NOMO-1 treated with dmso at 0.1 percent for 144 hours (cell line): Measurements from ENCODE around the gene TBX1.
A peak's percentile ranks its signal among the peaks of the same experiment; 100 is the strongest.
"Not testable (repeated sequence)": the region's sequence is repeated elsewhere in the genome, so short reads cannot be mapped to it uniquely, and the experiment has no call there.

Experiments
- DNase-seq: peaks from one replicate; lab custom pipeline; 2025; ENCODE audit not compliant: unreplicated experiment; lab: John Stamatoyannopoulos, UW

TBX1 gene

DNA sequence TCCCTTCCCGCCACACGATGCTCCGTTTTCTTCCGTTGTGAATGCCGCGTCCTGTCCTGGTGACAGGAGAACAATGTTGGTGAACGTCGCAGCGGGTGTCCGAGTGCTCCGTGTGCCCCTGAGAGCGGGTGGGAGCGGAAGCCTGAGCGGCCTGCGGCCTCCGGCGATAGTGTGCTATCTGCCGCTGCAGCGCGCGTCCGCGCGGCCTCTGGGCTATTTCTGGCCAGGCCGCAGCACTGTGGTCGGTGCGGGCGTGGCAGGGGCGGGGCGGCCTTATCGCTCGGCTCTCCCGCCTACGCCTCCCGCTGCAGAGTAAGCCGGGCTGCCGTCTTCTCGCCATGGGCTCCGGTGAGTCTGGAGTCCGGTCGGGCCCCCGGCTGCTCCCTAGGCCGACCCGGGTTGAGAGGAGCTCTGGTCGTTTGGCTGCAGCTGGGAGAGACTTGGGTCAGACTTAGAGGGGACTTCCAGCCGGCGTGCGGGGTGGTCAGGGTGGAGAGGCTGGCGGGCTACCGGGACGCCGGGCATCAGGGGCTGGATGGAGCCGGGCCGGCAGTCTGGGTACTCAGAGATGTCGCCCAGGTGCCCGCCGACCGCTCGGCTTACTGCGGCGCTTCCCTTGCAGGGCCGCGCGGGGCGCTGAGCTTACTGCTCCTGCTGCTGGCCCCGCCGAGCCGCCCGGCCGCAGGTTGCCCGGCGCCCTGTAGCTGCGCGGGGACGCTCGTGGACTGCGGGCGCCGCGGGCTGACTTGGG lies 37.2 kb upstream of the TBX1 start, which contains the start of gene GP1BB:
Gene GP1BB (plus strand): TSS at position 308 of the 751 bp plus-strand sequence. CDS start 31 bp downstream, at position 339.
- peak; percentile 30 for DNase-seq

DNA sequence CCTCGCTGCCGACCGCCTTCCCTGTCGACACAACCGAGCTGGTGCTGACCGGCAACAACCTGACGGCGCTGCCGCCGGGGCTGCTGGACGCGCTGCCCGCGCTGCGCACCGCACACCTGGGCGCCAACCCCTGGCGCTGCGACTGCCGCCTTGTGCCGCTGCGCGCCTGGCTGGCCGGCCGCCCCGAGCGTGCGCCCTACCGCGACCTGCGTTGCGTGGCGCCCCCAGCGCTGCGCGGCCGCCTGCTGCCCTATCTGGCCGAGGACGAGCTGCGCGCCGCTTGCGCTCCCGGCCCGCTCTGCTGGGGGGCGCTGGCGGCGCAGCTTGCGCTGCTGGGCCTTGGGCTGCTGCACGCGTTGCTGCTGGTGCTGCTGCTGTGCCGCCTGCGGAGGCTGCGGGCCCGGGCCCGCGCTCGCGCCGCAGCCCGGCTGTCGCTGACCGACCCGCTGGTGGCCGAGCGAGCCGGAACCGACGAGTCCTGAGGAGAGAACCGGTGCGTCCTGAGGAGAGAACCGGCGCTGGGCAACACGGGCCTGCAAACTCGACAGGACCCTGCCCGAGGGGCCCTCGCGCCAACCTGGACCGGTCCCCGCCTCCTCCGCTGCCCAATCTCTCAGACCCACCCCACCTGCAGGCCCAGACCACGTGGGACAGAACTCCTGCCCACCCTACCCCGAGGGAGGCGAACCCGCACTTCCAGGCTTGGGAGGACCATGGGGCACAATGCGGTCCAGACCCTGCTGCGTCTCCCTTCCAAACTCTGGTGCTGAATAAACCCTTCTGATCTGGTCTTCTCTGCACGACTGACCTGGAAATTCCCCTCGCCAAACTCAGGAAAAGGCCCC lies 36.4 kb upstream of the TBX1 start:
- no peak for DNase-seq

DNA sequence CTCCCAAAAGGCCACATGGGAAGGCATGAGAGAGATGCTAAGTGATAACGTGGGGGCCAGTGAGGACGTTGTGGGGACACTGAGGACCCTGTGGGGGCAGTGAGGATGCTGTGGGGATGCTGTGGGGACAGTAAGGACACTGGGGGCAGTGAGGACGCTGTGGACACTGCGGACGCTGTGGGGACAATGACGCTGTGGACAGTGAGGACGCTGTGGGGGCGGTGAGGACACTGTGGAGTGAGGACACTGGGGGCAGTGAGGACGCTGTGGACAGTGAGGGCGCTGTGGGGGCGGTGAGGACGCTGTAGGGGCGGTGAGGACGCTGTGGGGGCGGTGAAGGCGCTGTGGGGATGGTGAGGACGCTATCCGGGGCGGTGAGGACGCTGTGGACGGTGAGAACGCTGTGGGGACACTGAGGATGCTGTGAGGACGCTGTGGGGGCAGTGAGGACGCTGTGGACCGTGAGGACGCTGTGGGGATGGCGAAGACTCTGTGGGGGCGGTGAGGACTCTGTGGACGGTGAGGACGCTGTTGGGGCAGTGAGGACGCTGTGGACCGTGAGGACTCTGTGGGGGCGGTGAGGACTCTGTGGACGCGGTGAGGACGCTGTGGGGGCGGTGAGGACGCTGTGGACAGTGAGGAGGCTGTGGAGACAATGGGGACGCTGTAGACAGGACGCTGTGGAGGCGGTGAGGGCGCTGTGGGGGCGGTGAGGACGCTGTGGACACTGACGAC lies 35.5 kb upstream of the TBX1 start:
- no peak for DNase-seq

DNA sequence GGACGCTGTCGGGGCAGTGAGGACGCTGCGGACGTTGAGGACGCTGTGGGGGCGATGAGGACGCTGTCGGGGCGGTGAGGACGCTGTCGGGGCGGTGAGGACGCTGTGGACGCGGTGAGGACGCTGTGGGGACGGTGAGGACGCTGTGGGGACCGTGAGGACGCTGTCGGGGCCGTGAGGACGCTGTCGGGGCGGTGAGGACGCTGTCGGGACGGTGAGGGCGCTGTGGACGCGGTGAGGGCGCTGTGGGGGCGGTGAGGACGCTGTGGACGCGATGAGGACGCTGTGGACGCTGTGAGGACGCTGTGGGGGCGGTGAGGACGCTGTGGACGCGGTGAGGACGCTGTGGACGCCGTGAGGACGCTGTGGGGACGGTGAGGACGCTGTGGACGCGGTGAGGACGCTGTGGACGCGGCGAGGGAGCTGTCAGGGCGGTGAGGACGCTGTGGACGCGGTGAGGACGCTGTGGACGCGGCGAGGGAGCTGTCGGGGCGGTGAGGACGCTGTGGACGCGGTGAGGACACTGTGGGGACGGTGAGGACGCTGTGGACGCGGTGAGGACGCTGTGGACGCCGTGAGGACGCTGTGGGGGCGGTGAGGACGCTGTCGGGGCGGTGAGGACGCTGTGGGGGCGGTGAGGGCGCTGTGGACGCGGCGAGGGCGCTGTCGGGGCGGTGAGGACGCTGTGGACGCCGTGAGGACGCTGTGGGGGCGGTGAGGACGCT lies 34.4 kb upstream of the TBX1 start:
- not testable (repeated sequence) for DNase-seq

DNA sequence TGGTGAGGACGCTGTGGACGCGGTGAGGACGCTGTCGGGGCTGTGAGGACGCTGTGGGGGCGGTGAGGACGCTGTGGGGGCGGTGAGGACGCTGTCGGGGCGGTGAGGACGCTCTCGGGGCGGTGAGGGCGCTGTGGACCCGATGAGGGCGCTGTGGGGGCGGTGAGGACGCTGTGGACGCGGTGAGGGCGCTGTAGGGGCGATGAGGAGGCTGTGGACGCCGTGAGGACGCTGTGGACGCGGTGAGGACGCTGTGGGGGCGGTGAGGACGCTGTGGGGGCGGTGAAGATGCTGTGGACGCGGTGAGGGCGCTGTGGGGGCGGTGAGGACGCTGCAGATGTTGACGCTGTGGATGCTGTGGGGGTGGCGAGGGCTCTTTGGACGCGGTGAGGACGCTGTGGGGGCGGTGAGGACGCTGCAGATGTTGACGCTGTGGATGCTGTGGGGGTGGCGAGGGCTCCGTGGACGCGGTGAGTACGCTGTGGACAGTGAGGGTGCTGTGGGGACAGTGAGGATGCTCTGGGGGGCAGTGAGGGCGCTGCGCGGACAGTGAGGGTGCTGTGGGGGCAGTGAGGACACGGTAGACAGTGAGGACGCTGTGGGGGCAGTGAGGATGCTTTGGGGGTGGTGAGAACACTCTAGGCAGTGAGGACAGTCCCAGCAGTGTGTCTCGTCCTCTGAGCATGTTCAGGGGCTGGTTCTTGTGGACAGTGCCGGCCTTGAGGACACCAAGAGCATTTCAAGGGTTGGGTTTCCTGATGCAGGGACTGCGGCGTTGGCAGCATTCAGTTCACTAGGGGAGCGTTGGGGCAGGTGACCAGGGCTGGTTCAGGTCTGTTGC lies 33.0 kb upstream of the TBX1 start:
- no peak for DNase-seq

DNA sequence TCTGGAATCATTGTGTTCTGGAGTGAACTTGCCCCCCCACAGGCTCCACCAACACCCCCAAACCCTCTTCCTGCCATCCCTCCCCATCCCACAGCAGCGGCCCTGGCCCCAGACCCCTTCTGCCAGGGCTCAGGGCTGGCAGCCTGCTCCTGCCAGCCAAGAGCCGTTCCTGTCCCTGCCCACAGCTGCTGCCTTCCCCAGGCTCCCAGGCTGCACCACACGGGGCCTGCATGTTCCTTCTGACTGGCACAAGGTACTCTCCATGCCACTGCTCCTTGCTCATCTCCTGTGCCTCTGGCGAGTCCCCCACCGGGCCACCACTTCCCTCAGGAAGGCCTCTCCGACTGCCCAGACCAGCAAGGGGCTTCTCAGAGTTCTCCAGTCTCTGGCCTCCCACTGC lies 32.3 kb upstream of the TBX1 start:
- no peak for DNase-seq

DNA sequence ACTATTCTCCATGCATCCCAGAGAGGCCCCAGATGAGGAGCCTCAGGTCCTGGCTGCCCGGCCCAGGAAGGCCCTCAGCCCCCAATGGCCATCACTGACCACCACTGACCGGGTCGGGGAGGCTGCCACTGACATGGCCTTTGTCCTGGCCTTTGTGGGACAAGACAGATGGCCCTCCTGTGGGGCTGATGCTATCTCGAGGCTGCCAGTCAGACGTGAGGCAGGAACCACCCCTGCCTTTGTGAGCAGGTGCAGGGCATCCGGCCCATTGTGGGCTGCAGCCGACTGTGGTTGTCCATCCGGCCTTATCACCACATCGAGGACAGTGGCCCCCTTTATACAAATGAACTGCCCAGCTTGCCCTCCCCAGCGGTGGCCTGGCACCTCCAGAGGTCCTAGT lies 31.7 kb upstream of the TBX1 start:
- no peak for DNase-seq

DNA sequence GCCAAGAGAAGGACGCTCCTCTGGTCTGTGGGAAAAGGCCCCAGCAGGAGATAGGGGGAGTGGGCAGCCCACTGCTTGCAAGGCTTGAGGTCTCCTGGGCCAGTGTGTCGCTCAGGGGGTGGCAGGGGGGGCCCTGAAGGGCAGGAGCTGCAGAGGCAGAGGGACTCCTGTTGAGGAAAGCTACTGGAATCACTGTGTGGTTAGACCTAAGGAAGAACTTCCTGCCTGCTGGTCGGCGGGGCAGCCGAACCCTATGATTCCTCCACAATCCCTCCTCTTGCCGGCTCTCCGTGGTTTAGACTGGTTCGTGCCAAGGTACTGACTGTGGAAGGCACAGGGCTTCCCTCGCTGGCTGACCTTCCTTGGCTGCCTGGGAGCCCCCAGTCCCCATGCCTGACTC lies 31.1 kb upstream of the TBX1 start:
- no peak for DNase-seq

DNA sequence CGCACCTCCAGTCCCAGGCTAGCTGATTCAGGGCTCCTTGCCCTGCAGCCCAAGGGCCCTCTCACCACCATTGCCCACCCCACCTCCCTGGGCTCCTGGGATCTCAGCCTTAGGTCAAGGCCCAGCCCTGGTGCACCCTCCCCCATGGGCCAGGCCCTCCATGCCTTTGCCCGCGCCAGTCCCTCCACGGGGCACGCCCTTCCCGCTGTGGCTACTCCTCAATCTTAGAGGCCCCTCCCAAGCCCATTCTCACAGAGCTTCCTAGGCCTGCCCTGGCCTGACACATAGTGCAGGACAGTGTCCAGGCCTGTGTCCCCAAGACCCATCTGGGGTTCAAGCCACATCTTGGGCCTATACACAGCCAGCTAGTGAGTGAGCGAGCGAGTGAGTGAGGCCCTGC lies 30.4 kb upstream of the TBX1 start:
- DNase-seq, result no peak

DNA sequence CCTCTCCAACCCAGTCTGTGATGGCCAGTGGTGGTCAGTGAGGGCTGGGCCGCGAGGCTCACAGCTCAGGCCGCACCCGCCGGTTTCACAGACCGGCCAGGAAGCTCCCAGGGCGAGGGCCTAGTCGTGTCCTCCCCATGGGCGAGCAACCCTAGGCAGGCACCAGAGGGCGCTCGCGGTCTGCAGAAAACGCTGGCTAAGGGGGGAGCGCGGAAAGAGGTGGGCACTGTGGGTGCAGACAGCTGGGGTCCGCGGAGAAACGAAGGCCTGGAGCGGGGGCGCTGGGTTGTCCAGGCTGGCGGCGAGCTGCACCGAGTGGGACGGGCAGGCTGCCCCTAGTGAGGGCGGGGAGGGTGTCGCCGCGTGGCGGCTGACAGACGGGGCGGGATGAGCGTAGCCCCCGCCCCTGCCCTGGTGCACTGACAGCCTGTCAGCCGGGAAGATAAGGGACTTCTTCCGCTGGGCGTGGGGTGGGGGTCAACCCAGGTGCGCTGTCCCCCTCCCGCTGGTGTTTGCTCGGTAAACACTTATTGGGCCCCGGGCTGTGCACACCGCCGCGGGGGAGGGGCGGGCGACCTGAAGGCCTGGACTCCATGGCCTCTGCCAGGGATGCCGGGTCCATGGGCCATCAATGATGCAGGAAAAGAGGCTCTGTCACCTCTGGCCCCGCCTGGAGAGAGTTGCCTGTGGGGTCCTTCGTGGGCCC lies 29.8 kb upstream of the TBX1 start:
- peak; percentile 50 for DNase-seq

DNA sequence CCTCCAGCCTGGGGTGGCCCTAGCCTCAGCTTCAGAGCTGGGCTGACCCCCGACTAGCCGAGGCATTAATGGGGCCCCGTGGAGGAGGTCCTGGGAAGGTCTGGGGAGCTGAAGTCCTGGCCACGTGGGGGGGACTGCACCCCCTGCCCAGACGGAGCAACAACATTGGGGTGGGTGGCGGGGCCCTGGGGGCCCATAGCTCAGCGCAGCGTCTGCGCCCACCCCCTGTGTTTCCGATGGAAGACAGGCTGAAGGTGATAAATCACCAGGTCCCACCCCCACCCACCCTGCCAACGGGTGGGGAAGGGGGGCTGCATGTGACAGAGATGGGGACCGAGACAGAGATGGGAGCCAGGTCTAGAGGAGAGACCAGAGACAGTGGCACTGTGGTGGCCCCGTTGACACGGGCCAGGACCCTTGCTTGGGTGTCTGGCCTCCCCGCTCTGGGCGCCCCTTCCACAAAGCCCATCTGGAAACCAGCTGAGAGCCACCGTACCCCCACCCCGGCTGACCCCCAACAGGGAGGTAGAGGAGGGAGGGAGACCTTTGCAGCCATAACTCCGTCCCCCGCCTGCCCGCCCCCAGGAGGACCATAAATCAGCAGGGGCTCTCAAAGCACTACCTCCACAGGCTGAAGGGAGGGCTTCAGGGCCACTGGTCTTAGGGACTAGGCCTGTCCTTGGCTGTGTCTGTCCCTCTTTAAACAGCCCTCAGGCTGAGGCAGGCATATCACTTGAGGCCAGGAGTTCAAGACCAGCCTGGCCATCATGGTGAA lies 29.0 kb upstream of the TBX1 start:
- DNase-seq, result no peak

DNA sequence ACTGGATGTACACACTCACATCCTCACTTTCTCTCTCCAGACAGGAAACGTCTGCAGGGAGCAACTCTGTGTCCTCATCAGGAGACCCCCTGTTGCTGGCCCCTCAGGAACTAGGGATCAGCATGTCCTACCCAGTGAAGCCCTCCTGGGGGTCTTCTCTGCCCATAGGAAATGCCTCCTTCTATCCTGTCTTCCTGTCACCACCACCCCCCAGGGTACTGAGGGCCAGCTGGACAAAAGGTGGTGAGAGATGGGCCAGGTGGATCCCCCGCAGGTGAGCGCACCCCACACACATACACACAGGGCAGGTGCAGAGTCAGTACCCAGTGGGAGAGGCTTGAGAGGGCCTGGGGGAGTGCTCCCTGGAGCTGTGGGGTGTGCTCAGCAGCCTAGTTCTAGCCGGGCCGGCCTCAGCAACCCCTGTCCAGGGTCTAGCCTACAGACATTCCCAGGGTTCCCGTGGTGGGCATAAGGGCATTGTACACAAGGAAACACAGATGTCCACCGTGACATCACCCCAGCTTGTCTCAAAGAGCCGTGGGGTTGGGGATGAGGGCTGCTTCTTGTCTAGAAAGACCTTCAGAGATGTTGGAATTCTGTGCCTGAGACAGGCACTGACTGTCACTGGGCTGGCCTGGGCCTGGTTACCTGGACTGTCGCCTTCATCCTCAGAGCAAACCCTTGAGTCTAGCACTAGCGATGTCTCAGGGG lies 28.0 kb upstream of the TBX1 start:
- no peak for DNase-seq

DNA sequence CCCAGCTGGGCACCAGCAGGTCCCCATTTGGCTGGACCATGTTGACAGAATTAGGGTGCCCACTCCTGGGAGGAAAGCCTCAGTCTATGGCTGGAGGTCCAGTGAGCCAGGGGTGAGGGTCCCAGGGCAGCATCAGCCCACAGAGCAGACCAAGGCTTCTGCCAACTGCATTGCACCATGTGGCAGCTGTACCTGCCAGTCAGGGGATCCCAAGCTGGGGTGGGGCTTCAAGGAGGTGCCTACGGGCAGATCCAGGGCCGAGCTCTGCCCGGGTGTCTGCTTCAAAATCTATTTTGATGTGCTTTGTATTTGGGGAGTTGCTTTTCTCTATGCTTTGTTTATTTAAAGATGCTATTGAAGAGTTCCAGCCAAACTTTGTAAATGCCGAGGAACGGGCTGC lies 26.8 kb upstream of the TBX1 start:
- no peak for DNase-seq

DNA sequence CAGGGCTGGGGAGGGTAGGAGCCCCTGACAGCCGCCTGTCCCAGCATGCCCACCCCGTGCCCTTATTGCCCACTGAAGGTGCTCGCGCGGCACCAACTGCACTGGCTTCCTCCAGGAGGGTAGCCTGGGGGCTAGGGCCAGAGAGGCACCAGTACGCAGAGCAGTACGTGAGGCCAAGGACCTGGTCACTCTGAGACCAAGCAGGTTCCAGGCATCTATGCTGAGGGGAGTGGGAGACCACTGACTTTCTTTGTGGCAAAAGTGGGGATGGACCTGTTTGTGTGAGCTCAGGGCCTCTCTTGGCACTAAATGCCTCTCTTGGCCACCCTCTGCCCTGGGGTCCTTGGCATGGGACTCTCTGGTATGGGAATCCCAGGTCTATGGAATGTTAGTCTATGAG lies 26.4 kb upstream of the TBX1 start:
- no peak for DNase-seq

DNA sequence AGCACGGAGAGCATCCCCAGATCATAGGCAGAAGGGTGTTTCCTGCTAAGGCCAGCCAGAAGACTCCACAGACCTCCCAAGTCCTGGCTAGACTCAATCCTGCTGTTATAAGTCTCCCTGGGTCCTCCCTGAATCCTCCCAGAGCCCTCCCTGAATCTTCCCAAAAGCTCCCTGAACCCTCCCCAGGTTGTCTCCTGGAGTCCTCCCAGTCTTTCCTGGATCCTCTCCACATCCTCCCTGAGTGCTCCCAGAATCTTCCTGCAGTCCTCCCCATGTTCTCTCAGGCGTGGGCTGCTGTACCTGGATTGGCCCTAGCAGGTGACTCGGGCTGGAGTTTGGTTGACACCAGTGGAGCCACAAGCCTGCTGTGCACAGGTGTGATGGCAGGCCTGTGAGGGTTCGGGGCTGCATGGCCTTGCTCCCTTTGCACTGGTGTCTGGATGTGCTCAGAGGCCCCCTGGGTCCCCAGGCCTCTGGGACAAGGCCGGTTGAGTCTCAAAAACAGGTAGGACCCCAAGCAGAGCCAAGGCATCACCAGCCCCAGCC lies 25.7 kb upstream of the TBX1 start:
- DNase-seq, result no peak

DNA sequence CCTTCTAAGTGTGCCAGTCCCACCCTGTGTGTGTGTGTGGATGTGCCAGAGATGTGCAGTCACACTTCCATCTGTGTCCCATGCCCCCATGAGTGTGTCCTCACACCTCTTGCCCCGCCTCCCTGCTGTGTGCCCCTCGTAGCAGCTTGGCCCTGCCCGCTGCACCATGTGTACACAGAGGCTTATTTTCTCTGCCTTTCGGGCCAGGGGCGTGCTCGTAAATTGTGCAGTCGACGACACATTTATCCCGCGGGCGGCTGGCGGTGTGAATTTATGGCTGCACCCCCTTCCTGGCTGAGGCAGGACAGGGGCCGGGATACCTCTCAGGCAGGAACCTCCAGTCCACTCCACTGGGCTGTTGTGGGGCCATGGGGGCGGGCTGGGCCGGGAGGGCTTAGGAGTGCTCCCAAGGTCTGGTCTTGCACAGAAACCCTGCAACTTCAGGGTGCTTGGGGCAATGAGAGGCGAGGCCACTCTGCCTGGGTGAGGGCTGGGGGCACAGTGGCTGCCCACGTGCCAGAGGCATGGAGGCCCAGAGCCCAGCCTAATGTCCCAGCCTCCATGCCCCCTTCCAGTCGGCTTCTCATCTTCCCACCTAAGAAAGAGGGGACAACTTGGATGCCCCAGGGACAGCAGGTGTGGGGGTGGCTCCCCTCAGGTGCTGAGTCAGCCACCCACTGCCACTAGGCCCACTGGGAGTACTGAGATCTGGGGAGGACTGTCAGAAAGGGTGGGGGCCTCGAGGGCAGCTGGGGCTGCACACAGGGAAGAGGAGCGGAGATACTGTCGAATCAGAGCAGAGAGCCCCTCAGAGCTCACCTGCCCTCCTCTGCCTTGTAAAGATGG lies 24.7 kb upstream of the TBX1 start:
- no peak for DNase-seq
